GM18909 (cell line): ENCODE data around the gene RGS4.

Experiments used
- ATAC-seq: cut with Tn5 transposase; IDR thresholded peaks from one replicate; pipeline ENCODE4 v1.9.1; 2021; ENCODE audit warnings: mild to moderate bottlenecking; ENCODE audit not compliant: unreplicated experiment, poor library complexity

Gene RGS4

DNA sequence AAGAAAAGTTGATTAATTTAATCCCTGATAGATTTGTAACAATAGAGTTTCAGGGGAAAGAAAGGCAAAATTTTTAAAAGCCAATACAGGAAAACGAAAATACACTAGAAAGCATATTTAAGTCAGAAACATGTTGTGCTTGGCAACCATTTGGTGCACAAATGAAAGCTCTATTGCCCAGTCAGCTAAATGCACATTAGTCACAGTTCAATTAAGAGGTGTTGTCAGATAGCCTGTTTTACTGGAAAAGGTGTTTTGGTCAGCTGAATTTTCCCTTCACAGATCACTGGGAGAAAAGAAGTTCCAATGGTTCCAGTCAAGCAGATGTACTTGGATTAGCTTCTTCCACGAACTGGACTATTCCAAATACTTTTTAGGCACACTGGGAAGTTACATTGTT lies 25.4 kb downstream of the RGS4 start:
- no peak for ATAC-seq

DNA sequence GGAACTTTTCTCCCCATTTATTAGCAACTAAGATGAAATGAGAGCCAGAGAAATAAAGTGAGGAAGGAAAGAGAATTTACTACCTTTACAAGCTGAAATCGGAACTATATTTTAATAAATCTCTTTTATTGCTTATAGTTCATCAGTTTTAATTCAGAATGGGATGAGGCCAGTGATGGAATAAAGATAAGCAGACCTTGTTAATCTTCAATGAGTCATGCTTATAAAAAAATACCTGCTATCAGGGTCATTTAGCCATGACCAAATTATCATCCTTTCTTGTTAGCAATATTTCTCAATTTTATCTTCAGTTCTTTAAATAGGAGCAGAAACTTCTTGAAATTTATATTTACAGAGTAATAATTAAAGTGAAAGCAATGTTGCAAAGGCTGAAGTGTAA lies 26.1 kb downstream of the RGS4 start:
- no peak for ATAC-seq

DNA sequence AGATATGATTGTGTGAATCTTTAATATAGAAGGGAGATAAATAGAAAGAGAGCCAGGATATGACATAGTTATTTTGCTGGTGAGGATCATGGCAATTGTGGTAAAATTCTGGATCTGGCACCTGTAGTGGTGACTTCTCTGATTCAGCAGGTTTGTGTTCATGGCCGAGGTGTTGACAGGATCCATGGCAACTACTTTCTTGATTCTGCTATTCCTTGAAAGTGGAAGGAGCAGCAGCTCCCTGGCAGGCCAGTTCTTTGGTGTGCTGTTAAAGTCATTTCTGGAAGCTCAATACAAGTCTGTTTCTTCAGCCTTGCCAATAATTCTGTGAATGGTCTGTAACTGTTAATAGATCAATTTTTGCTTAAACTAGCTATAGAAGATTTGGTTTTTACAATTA lies 33.4 kb downstream of the RGS4 start:
- no peak for ATAC-seq

DNA sequence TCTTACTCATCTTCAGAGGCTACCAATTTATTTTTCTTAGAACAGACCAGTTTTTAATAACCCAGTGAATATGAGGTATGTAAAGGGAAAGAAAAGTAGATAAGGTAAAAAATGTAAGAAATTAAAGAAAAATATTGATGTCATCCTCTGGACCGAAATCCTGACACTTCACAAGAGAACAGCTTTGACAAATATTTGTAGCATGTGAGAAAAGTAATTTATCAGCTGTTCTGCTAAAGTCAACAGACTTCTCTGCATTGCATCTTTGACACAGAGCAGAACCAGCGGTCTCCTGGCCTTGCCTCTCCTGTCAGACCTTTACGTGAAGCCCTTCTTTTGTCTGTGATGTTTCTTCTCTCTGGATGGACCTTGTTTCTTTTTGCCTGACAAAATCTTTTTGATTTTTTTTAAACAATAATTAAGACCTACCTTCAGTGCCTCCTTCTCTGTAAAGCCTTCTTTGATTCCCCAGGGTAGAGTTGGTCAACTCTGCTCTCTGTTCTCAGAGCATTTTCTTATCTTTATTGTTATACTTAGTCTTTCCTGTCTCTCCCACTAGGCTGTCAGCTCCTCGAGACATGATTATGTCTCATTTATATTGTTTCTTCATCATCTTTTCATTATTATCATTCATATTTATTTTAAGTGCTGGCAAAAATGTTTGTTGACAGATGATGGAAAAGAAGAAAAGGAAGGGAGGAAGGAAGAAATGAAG lies 35.4 kb downstream of the RGS4 start:
- ATAC-seq, result no peak

DNA sequence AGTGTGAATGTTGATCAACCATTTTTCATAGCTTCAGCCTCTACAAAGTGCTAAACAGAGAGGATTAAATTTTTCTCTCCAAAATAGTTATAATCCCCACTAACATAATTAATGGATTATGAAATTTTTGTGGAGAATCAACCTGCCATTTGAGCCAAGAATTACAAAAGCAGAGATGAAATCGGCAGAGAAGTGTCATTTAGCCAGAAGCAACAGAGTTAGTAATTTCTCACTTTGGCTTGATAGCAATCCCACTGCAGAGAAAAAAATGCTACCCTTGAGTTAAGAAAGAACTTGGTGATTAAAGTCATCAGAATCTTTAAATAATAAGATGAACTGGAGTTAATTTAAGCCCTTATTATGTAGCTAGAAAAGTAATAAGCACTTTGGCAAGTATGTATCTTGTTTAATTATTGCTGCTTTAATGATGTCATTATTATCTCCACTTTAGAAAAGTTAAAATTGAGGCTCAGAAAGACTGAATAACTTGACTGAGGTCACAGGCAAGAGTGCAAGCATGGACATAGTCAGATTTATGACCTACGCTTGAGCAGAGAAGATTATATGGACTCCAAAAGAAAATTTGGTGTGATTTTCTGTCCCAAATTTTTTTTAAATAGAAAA lies 37.3 kb downstream of the RGS4 start:
- no peak for ATAC-seq

DNA sequence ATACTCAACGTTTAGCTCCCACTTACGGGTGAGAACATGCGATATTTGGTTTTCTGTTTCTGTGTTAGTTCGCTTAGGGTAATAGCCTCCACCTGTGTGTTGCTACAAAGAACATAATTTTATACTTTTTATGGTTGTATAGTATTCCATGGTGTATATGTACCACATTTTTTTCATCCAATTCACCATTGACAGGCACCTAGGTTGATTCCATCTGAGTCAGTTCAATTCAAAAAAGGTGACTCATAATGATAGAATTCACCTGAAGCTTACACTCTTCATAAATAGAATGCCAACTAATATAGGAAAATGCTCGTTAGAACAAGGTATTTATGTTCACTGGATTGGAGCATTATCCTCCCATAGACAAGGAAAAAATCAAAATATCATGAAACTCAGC lies 38.5 kb downstream of the RGS4 start:
- no peak for ATAC-seq

DNA sequence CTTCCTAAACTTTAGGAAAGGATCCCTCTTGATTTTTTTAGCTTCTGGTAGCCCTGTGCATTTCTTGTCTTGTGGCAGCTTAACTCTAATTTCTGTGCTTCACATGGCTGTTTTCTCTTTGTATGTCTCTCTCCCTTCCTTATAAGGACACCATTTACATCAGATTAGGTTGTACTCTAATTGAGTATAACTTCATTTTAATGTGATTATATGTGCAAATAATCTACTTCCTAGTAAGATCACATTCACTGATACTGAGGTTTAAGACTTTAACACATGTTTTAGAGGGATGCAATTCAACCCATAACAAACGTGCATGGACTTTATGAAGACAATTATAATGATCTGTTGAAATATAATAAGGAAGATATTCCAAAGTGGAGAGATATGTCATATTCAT lies 46.7 kb downstream of the RGS4 start:
- ATAC-seq, result no peak

DNA sequence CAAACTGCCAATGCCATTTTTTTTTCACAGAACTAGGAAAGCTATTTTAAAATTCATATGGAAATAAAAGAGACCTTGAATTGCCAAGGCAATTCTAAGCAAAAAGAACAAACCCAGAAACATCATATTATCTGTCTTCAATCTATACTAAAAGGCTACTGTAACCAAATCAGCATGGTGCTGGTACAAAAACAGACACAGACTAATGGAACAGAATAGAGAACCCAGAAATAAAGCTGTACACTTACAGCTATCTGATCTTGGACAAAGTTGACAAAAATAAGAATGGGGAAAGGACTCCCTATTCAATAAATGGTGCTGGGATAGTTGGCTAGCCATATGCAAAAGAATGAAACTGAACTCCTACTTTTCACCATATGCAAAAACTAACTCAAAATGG lies 50.5 kb downstream of the RGS4 start:
- ATAC-seq, result no peak

DNA sequence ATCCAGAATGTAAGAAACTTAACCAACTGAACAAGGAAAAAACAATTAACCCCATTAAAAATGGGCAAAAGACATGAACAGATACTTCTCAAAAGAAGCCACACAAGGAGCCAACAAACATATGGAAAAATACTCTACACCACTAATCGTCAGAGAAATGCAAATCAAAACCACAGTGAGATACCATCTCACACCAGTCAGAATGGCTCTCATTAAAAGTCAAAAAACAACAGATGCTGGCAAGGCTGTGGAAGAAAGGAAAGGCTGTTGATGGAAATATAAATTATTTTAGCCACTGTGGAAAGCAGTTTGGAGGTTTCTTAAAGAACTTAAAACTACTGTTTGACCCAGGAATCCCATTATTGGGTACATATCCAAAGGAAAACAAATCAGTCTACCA lies 51.2 kb downstream of the RGS4 start:
- no peak for ATAC-seq

DNA sequence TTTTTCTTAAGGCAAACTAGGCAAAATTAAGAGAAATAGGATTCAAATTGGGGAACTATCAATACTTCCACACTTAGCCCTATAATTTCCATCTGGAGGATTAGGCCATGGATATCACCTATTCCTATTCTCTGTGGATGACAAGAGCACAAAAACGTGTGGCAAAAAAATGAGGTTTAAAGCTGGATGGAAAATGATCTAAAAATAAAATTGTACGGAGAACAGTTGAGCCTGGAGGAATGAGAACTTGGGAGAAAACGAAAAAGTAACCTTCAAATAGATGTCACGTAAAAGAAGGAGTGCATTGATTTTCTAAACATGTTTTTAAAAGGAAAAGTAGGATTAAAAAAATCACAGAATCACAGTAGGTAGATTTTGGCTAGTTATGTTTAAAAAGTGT lies 55.7 kb downstream of the RGS4 start:
- no peak for ATAC-seq
